AG09309 (cell line): ENCODE data around the gene BMF.

Experiments
- DNase-seq: peaks from one replicate; pipeline ENCODE4 v3.0.0-alpha.2; 2010; ENCODE audit warnings: low read depth
- H3K4me3 ChIP-seq: 2 replicates; pipeline ENCODE4 v1.5.1; 2011; ENCODE audit warnings: mild to moderate bottlenecking, low read depth, low read length, moderate library complexity; ENCODE audit not compliant: control insufficient read depth
- CTCF ChIP-seq: IDR thresholded peaks from 2 replicates; pipeline ENCODE4 v1.5.1; 2011; ENCODE audit warnings: mild to moderate bottlenecking, low read depth, low read length, inconsistent platforms; ENCODE audit not compliant: insufficient read depth, control insufficient read depth; ENCODE audit errors: missing control alignments

Gene BMF

GRCh38 chr15:40058476-40059140, 50.1 kb downstream of the BMF start:
- no peak for TF ChIP-seq CTCF
- no peak overlapping the region for H3K4me3 ChIP-seq
- DNase-seq, result no peak

GRCh38 chr15:40055576-40056293, 52.9 kb downstream of the BMF start:
- TF ChIP-seq CTCF, result no peak
- DNase-seq, result no peak
- no peak overlapping the region for H3K4me3 ChIP-seq

- no peak for DNase-seq
- no peak for TF ChIP-seq CTCF
- no peak overlapping the region for H3K4me3 ChIP-seq
Measured at GRCh38 chr15:40054855-40055575, 53.7 kb downstream of the BMF start.

GRCh38 chr15:40054605-40054854, 54.1 kb downstream of the BMF start:
- TF ChIP-seq CTCF, result no peak
- H3K4me3 ChIP-seq, result no peak overlapping the region
- DNase-seq, result no peak

GRCh38 chr15:40053831-40054604, 54.7 kb downstream of the BMF start:
- TF ChIP-seq CTCF, result no peak
- DNase-seq, result no peak
- H3K4me3 ChIP-seq, result no peak overlapping the region

GRCh38 chr15:40053079-40053830, 55.4 kb downstream of the BMF start:
- TF ChIP-seq CTCF, result no peak
- no peak overlapping the region for H3K4me3 ChIP-seq
- DNase-seq, result no peak
